GM18951 (cell line): Measurements from ENCODE around the gene EIF4E1B.

Experiments used
- POLR2A ChIP-seq: IDR thresholded peaks from 4 replicates; pipeline ENCODE4 v1.6.1; 2011; ENCODE audit warnings: mild to moderate bottlenecking; ENCODE audit not compliant: insufficient read length, insufficient read depth; ENCODE audit errors: extremely low read depth
- in situ Hi-C: fragments of 300-500 bp; cut with MboI; formaldehyde crosslinking; loops from one replicate; pipeline ENCODE4 v1.12.0; 2022; ENCODE audit warnings: low sequenced_read_pairs, mixed read lengths, inconsistent platforms; ENCODE audit not compliant: unreplicated experiment

Gene EIF4E1B

DNA sequence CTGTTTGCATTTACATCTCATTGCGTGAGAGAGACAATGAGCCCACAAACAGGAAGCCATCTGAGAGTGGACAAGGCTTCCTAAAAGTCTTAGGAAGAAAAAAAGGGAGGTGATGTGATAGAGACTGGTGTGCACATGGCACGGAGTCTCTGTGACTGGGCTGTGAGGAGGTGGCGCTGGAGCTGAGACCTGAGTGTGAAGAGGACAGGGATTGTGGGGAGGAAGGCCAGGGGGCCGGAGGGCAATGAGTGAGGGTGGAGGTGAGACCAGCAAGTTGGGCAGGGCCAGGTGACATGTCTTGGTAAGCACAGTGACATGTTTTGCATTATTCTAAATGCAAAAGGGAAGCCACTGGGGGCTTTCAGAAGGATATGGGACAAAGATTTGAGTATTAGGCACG lies 61.9 kb downstream of the EIF4E1B start:
- in situ Hi-C loops = no loop called here
- TF ChIP-seq POLR2A = no peak

DNA sequence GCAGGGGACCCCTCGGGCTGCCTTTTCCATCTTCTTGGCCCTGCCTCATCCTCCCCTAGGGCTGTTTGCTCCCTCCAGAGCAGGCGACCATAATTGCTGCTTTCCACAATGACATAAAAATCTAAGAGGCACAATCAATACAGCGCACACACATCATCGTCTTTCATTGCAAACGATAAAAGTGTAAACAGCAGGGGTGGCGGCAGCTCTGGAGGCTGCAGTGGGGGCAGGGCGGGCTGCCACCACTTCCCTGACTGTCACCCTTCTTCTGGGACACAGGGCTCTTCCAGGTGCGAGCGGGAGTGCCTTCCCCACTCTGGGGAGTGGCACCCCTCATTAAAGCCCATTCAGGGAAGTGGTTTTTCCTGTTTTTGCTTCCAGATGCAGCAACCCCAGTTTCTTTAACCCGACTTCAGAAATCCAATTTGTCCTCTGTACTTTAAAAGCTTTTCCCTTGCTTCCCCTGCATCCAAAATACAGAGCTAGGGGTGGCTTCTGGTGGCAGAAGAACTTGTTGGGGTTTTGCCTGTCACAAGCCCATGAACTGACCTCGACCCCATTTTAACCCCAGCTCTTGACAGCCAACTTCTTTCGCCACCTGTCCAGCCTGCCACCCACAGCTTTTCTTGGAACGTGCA lies 62.5 kb downstream of the EIF4E1B start:
- no peak for TF ChIP-seq POLR2A
- in situ Hi-C loops = no loop called here

DNA sequence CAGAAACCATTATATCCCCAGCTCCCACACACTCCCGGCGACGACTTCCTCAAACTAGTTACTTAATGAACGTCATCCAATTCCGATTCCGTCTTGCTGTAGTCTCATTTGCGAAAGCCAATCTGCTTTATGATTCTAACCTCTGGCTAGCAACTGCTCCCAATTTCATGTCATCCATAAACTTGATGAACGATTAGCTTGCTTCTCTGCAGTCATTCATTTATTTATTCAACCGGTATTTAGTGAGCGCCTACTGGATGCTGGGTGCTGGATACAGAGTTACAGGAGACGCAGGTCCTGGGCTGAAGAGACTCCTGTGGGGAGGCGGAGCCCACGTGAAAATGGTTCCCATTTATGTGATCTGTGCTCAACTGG lies 63.0 kb downstream of the EIF4E1B start:
- in situ Hi-C loops = no loop called here
- no peak for TF ChIP-seq POLR2A

DNA sequence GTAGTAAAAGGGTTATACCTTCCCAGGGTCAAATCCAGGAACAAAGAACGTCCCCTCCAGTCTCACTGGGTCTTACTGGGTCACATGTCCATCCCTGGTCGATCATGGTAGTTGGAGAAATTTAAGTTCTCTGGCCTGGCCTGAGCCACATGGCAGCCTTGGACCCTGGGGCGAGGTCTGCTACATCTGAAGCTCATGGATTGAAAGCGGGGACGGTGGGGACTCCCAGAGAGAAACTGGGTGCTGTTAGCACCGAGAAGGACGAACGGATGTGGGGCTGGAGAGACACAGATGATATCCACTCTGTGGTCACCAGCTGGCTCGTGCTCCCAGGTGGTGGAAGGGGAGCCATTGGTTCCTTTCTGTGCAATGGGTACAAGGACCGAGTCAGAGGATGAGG lies 63.7 kb downstream of the EIF4E1B start:
- TF ChIP-seq POLR2A = no peak
- in situ Hi-C loops = no loop called here

DNA sequence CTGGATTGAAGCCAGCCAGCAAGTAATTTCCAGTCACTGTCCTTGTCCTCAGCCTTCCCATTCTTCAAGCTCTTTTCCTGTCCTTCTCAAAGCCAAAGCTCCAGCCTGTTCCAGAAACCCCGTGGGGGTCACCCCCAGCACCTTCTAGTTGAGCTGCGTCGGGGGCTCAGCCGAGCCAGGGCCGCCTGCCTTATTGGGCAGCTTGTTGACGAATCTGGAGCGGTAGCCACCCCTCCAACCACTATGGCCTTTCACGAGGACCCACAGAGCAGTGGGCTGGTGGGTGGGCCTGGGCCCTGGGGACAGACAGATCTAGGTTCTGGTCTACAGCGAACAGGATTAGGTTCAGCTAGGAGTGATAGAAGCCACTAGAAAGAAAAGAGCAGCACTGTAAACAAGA lies 64.2 kb downstream of the EIF4E1B start:
- TF ChIP-seq POLR2A = no peak
- in situ Hi-C loops = no loop called here

DNA sequence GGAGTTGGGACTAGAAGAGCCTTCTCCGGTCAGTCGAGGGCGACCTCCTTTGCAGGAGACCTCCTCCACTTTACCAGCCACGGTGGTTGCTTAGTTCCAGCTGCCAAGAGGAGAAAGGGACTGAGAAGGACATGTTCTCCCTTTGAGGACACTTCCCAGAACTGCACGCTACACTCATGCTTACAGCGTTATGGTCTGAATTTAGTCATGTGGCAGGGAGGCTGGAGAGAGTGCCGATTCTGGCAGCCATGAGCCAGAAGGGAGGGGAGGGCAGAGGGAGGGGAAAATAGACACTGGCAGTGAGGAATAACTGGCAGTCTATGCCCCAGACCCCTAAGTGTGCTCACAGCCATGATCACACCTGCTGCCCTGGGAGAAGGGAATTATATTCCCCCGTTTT lies 64.6 kb downstream of the EIF4E1B start:
- TF ChIP-seq POLR2A = no peak
- in situ Hi-C loops = no loop called here
